ENCODE data around the gene ZNF195.
"Not testable (repeated sequence)": the region's sequence is repeated elsewhere in the genome, so short reads cannot be mapped to it uniquely, and the experiment has no call there.

GRCh38 chr11:3328503-3328902 is 50.4 kb downstream of the ZNF195 start:
- TF ChIP-seq POLR2A, CTCF (IDR thresholded peaks at IDR 0.05): not testable (repeated sequence)

All from right lobe of liver (tissue), 4 donors.